Loucy (cell line): ENCODE results near the gene SGPP1.

ENCODE experiments used
- H2AFZ ChIP-seq: fragments of 200-600 bp; sonication (generic); 2 replicates; pipeline ENCODE4 v1.6.0; 2016; ENCODE audit warnings: antibody characterized with exemption, mild to moderate bottlenecking, low read length, moderate library complexity
- H3F3A ChIP-seq: fragments of 200-600 bp; 2 replicates; pipeline ENCODE4 v1.6.0; 2016; ENCODE audit warnings: antibody characterized with exemption, low read depth, mild to moderate bottlenecking
- H3K27me3 ChIP-seq: fragments of 200-600 bp; sonication (generic); 2 replicates; pipeline ENCODE4 v1.6.1; 2014; ENCODE audit warnings: low read length, mild to moderate bottlenecking; ENCODE audit not compliant: insufficient read depth, poor library complexity, severe bottlenecking
- H3K36me3 ChIP-seq: fragments of 200-600 bp; sonication (generic); 2 replicates; pipeline ENCODE4 v1.6.1; 2016; ENCODE audit warnings: low read length; ENCODE audit not compliant: insufficient read depth
- H3K4me1 ChIP-seq: fragments of 200-600 bp; sonication (generic); 2 replicates; pipeline ENCODE4 v1.5.1; 2014; ENCODE audit warnings: low read length, mild to moderate bottlenecking; ENCODE audit not compliant: insufficient read depth, poor library complexity, severe bottlenecking
- H3K4me2 ChIP-seq: fragments of 200-600 bp; sonication (generic); 2 replicates; pipeline ENCODE4 v1.6.0; 2014; ENCODE audit warnings: antibody characterized with exemption, low read length, low read depth, mild to moderate bottlenecking; ENCODE audit not compliant: poor library complexity, severe bottlenecking
- H3K4me3 ChIP-seq: fragments of 200-600 bp; sonication (generic); 2 replicates; pipeline ENCODE4 v1.5.1; 2014; ENCODE audit warnings: low read length, mild to moderate bottlenecking, mixed read lengths; ENCODE audit not compliant: poor library complexity, severe bottlenecking
- H3K79me2 ChIP-seq: fragments of 200-600 bp; sonication (generic); 2 replicates; pipeline ENCODE4 v1.6.1; 2014; ENCODE audit warnings: low read length; ENCODE audit not compliant: insufficient read depth
- H3K9ac ChIP-seq: fragments of 200-600 bp; sonication (generic); 2 replicates; pipeline ENCODE4 v1.6.0; 2014; ENCODE audit warnings: mild to moderate bottlenecking, low read depth, low read length, moderate library complexity; ENCODE audit not compliant: poor library complexity, severe bottlenecking
- H3K9me2 ChIP-seq: fragments of 200-600 bp; sonication (generic); replicated peaks from 2 replicates; pipeline ENCODE4 v1.6.1; 2016; ENCODE audit warnings: low read depth, low read length, mixed read lengths
- H3K9me3 ChIP-seq: fragments of 200-600 bp; sonication (generic); 2 replicates; pipeline ENCODE4 v1.6.1; 2014; ENCODE audit warnings: mild to moderate bottlenecking, antibody characterized with exemption, low read length, low read depth; ENCODE audit not compliant: insufficient read depth
- H4K20me1 ChIP-seq: fragments of 200-600 bp; sonication (generic); 2 replicates; pipeline ENCODE4 v1.6.0; 2014; ENCODE audit warnings: antibody characterized with exemption, low read length, mild to moderate bottlenecking; ENCODE audit not compliant: insufficient read depth, poor library complexity, severe bottlenecking
- CTCF ChIP-seq: fragments of 200-600 bp; sonication (generic); conservative IDR thresholded peaks from 2 replicates; pipeline ENCODE4 v1.5.1; 2014; ENCODE audit warnings: mild to moderate bottlenecking, antibody characterized with exemption, low read length
- EZH2phosphoT487 ChIP-seq: fragments of 200-600 bp; IDR thresholded peaks from 2 replicates; pipeline ENCODE4 v1.6.1; 2018; ENCODE audit warnings: antibody characterized with exemption, mild to moderate bottlenecking, moderate library complexity, borderline replicate concordance

The SGPP1 gene

GRCh38 chr14:63715360-63715759, 12.5 kb downstream of the SGPP1 start:
- H3K9ac ChIP-seq = no peak overlapping the region
- no peaks in the 10 kb centered on the region for H3K9me2 ChIP-seq
- H2AFZ ChIP-seq = no peak overlapping the region
- no peak overlapping the region for H3K4me3 ChIP-seq
- no peak overlapping the region for H3K4me2 ChIP-seq
- TF ChIP-seq EZH2phosphoT487 = no peak
- TF ChIP-seq CTCF = no peak
- H3K4me1 ChIP-seq = peaks cover 5% of the 10 kb centered on the region
- no peaks in the 10 kb centered on the region for H4K20me1 ChIP-seq
- H3K27me3 ChIP-seq = no peaks in the 10 kb centered on the region
- no peaks in the 10 kb centered on the region for H3F3A ChIP-seq
- H3K9me3 ChIP-seq = peaks cover 18% of the 10 kb centered on the region
- peaks cover 9% of the 10 kb centered on the region; the same call in 1 of the 2 replicates for H3K79me2 ChIP-seq
- H3K36me3 ChIP-seq = no peaks in the 10 kb centered on the region

GRCh38 chr14:63713764-63714163, 14.1 kb downstream of the SGPP1 start:
- Histone ChIP-seq H2AFZ (no peak overlapping the region), H3F3A (no peaks in the 10 kb centered on the region), H3K36me3 (no peaks in the 10 kb centered on the region), H4K20me1 (no peaks in the 10 kb centered on the region), H3K4me3 (no peak overlapping the region), H3K27me3 (no peaks in the 10 kb centered on the region), H3K9me3 (peaks cover 18% of the 10 kb centered on the region), H3K9me2 (no peaks in the 10 kb centered on the region), H3K79me2 (peaks cover 9% of the 10 kb centered on the region; the same call in 1 of the 2 replicates), H3K9ac (no peak overlapping the region), H3K4me1 (peaks cover 16% of the 10 kb centered on the region), H3K4me2 (no peak overlapping the region)
- TF ChIP-seq CTCF (no peak), EZH2phosphoT487 (no peak)

DNA sequence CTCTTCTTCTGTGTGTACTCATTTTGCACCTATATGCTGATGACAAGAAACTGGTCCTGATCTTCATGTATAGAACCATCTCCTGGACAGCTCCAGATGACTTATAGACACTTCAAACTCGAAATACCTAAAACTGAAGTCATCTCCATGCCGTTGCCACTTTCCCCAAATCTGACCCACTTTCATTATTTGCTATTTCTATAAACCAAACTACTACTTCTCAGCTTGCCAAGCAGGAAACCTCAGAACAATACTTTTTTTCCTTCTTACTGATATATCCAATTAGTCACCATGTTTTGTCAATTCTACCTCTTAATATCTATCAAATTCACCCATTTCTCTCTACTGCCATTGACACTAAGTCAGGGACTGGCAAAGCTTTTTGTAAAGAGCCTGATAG, 14.8 kb downstream of the SGPP1 start:
- no peaks in the 10 kb centered on the region for H3F3A ChIP-seq
- TF ChIP-seq EZH2phosphoT487 = no peak
- TF ChIP-seq CTCF = no peak
- peaks cover 16% of the 10 kb centered on the region for H3K4me1 ChIP-seq
- no peaks in the 10 kb centered on the region for H4K20me1 ChIP-seq
- H3K4me3 ChIP-seq = no peak overlapping the region
- no peak overlapping the region for H2AFZ ChIP-seq
- no peaks in the 10 kb centered on the region for H3K36me3 ChIP-seq
- H3K79me2 ChIP-seq = peaks cover 6% of the 10 kb centered on the region; the same call in 1 of the 2 replicates
- H3K9me3 ChIP-seq = peaks cover 12% of the 10 kb centered on the region
- H3K9me2 ChIP-seq = no peaks in the 10 kb centered on the region
- no peak overlapping the region for H3K4me2 ChIP-seq
- no peaks in the 10 kb centered on the region for H3K27me3 ChIP-seq
- no peak overlapping the region for H3K9ac ChIP-seq
